ENCODE data around the gene ENOX2.
"Not testable (repeated sequence)": the region's sequence is repeated elsewhere in the genome, so short reads cannot be mapped to it uniquely, and the experiment has no call there.

GRCh38 chrX:130813932-130814331 lies 89.1 kb downstream of the ENOX2 start:
- not testable (repeated sequence) for TF ChIP-seq SUZ12 (IDR thresholded peaks at IDR 0.05); FOXM1 (IDR thresholded peaks at IDR 0.05; ENCODE audit: borderline replicate concordance); LEF1 (IDR thresholded peaks at IDR 0.05; ENCODE audit: borderline replicate concordance); CTBP1 (IDR thresholded peaks at IDR 0.05; ENCODE audit: borderline replicate concordance); BHLHE40 (IDR thresholded peaks at IDR 0.05; ENCODE audit: borderline replicate concordance); ARNT (IDR thresholded peaks at IDR 0.05); TARDBP (IDR thresholded peaks at IDR 0.05); FOXK2 (IDR thresholded peaks at IDR 0.05); SP1 (IDR thresholded peaks at IDR 0.05); L3MBTL2 (conservative IDR thresholded peaks at IDR 0.05); FOXA1 (IDR thresholded peaks at IDR 0.05)
- TF ChIP-seq, protein P1, sequence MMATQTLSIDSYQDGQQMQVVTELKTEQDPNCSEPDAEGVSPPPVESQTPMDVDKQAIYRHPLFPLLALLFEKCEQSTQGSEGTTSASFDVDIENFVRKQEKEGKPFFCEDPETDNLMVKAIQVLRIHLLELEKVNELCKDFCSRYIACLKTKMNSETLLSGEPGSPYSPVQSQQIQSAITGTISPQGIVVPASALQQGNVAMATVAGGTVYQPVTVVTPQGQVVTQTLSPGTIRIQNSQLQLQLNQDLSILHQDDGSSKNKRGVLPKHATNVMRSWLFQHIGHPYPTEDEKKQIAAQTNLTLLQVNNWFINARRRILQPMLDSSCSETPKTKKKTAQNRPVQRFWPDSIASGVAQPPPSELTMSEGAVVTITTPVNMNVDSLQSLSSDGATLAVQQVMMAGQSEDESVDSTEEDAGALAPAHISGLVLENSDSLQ (IDR thresholded peaks at IDR 0.05): not testable (repeated sequence)

Data from HEK293T (cell line).